SH-SY5Y (cell line): ENCODE measurements around the gene THSD7A.

ENCODE experiments used
- GATA2 ChIP-seq: IDR thresholded peaks from 2 replicates; pipeline ENCODE4 v1.6.1; 2011; ENCODE audit warnings: mild to moderate bottlenecking, low read depth, low read length
- GATA3 ChIP-seq: IDR thresholded peaks from 2 replicates; pipeline ENCODE4 v1.6.1; 2011; ENCODE audit warnings: low read depth, mild to moderate bottlenecking, low read length, moderate library complexity

GRCh38 chr7:11346302-11346701 lies 485.7 kb downstream of the THSD7A start:
- TF ChIP-seq GATA2 = no peak
- no peak for TF ChIP-seq GATA3
